ENCODE results near the gene SHF.

DNA sequence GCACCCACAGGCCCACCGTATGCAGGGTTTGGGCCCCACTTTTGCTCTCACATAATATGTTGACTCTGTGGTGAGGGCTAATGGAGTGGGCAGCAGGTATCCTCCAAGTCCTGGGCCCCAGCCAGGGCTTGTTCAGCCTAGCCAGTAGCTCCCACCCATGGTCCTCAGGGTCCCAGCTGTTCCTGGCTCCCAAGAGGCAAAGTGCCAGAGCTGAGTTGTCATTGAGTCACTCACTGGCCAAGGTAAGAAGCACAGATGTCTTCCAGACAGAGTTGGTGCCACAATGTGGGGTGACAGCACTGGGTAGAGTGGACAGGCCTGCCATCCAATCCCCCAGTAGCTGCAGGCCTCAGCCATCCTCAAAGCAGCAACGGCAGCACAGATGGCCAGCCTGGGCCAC, 4.3 kb downstream of the SHF start:
- no peak for TF ChIP-seq POLR2A (IDR thresholded peaks at IDR 0.05)
- TF ChIP-seq, protein P1, sequence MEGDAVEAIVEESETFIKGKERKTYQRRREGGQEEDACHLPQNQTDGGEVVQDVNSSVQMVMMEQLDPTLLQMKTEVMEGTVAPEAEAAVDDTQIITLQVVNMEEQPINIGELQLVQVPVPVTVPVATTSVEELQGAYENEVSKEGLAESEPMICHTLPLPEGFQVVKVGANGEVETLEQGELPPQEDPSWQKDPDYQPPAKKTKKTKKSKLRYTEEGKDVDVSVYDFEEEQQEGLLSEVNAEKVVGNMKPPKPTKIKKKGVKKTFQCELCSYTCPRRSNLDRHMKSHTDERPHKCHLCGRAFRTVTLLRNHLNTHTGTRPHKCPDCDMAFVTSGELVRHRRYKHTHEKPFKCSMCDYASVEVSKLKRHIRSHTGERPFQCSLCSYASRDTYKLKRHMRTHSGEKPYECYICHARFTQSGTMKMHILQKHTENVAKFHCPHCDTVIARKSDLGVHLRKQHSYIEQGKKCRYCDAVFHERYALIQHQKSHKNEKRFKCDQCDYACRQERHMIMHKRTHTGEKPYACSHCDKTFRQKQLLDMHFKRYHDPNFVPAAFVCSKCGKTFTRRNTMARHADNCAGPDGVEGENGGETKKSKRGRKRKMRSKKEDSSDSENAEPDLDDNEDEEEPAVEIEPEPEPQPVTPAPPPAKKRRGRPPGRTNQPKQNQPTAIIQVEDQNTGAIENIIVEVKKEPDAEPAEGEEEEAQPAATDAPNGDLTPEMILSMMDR (IDR thresholded peaks at IDR 0.05): no peak
